Measurements from ENCODE around the gene COL1A2.

COL1A2 gene

GRCh38 chr7:94368371-94368791 lies 26.3 kb upstream of the COL1A2 start:
- Mint-ChIP-seq H3K36me3 (ENCODE audit: low read depth) (no peaks in the 10 kb centered on the region), H3K4me3 (no peak overlapping the region), H3K4me1 (ENCODE audit: low read depth) (no peaks in the 10 kb centered on the region), H3K9me3 (no peaks in the 10 kb centered on the region), H3K27ac (no peak overlapping the region), H3K27me3 (ENCODE audit: low read depth) (peaks cover 7% of the 10 kb centered on the region)

DNA sequence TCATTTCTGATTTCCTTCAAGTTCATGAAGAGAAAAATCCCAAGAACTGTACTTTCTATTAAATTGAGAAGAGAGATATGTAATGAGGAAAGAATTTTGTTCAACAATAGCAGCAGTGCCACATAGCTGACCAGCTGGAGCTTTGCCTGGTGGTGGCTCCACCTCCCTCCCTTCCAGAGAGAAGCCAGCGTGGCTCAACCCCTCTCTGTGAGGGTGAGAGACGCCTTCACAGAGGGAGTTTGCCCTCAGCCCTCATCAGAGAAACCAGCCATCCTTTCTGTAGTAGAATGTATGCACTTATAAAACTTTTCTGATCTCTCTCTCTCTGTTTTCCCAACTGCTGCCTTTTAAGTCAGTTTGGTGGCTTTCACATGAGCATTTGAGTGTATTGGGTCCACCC lies 20.5 kb upstream of the COL1A2 start:
- Mint-ChIP-seq H3K4me1 (ENCODE audit: low read depth) (peaks cover 2% of the 10 kb centered on the region), H3K36me3 (ENCODE audit: low read depth) (no peaks in the 10 kb centered on the region), H3K9me3 (no peaks in the 10 kb centered on the region), H3K4me3 (no peak overlapping the region), H3K27me3 (ENCODE audit: low read depth) (peaks cover 13% of the 10 kb centered on the region), H3K27ac (no peak overlapping the region)

DNA sequence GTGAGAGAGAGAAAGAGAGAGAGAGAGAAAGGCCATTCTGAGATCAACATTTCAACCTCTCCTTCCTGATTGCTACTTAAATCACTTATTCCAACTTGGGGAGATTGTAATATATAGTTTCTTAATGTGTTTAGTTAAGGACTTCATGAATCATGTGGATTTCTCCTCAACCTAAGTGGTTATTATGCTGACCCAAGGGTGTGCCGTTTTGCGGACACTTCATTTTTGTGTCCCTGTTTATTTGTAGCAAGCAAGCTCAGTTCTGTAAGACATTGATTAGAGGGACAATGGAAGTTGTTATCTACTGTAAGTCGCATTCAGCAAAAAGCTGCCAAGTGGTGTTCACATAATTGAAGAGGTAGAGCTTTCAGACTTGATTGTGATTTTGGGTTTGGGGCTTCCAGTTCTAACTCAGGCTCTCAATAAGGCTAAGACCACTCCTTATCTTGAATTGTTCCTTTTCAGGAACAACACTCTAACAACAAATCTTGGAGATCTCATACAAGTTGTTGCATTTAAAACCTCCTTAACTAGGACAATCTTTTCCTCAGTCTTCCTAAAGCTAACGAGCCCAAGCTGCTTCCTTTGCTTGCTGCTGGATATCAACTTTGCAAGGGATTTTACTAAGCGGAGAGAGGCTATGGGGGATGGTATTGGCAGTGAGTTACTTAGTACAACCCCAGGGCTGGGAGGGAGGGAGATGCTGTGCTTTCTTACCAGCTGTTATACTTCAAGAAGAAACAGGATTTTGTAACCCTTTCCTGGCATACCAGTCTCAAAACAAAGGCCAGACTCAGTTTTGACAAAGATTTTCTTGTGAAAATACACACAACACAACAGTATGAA lies 19.8 kb upstream of the COL1A2 start:
- Mint-ChIP-seq H3K9me3 (no peaks in the 10 kb centered on the region), H3K27me3 (ENCODE audit: low read depth) (peaks cover 13% of the 10 kb centered on the region), H3K27ac (no peak overlapping the region), H3K36me3 (ENCODE audit: low read depth) (no peaks in the 10 kb centered on the region), H3K4me1 (ENCODE audit: low read depth) (peaks cover 2% of the 10 kb centered on the region), H3K4me3 (no peak overlapping the region)

DNA sequence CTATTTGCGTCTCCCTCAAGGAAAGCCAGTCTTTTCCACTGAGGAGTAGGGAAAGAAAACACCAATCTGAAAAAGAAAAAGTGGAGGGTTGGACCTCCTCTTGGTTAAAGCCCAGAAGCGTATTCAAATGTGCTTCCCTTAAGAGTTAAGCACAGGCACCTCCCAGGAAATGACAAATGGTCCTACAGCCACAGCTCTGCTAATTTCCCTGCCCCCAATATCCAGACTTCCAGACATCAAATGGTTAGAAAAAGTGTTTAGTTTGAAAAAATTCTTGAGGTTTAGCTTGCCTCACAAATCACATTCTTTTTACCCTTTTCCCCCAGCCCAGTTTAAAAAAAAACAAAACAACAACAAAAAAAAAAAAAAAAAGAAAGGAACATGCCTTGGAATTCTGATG lies 19.0 kb upstream of the COL1A2 start:
- H3K36me3 Mint-ChIP-seq (ENCODE audit: low read depth): no peaks in the 10 kb centered on the region
- peaks cover 2% of the 10 kb centered on the region for H3K4me1 Mint-ChIP-seq (ENCODE audit: low read depth)
- H3K4me3 Mint-ChIP-seq: no peak overlapping the region
- peaks cover 13% of the 10 kb centered on the region for H3K27me3 Mint-ChIP-seq (ENCODE audit: low read depth)
- H3K27ac Mint-ChIP-seq: no peak overlapping the region
- no peaks in the 10 kb centered on the region for H3K9me3 Mint-ChIP-seq

- Mint-ChIP-seq H3K27me3 (ENCODE audit: low read depth) (peaks cover 13% of the 10 kb centered on the region), H3K27ac (no peak overlapping the region), H3K4me3 (no peak overlapping the region), H3K9me3 (no peaks in the 10 kb centered on the region), H3K4me1 (ENCODE audit: low read depth) (peaks cover 2% of the 10 kb centered on the region), H3K36me3 (ENCODE audit: low read depth) (no peaks in the 10 kb centered on the region)
Observed at GRCh38 chr7:94376281-94376680, 18.4 kb upstream of the COL1A2 start.

DNA sequence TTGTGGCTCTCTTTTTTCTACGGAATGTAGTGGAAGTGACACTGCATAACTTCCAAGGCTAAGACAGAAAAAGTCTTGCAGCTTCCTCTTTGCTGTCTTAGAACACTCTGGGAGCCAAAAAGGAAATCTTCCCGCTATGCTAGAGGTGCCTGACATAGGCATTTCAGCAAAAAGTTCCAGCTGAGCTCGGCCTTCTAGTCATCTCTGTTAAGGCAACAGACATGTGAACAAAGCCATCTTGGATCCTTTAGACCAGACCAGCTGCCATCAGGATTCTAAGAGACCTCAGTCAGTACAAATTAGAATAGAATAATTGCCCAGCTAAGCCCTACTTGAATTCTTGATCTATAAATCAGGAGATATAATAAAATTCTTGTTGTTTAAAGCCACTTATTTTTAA lies 16.3 kb upstream of the COL1A2 start:
- Mint-ChIP-seq H3K27ac (no peak overlapping the region), H3K9me3 (no peaks in the 10 kb centered on the region), H3K36me3 (ENCODE audit: low read depth) (no peaks in the 10 kb centered on the region), H3K4me3 (no peak overlapping the region), H3K4me1 (ENCODE audit: low read depth) (peaks cover 2% of the 10 kb centered on the region), H3K27me3 (ENCODE audit: low read depth) (peaks cover 13% of the 10 kb centered on the region)

DNA sequence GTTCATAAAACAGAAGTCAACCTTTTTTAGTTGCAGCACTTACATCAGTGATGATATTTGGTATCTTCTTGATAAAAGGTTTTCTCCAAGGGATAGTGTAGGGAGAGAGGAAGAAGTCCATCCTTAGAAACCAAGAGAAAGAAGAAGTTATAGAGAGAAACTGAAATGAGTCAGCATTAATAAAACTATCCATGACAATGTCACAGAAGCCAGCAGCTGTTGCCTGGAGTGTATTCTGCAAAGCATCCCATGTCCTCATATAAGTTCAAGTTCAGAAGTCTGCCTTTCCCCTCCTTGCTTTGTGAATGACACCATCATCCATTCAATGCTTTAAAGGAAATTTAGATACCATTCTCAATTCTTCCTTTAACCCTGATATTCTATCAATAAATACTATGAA lies 14.4 kb upstream of the COL1A2 start:
- Mint-ChIP-seq H3K27ac (no peak overlapping the region), H3K27me3 (ENCODE audit: low read depth) (peaks cover 5% of the 10 kb centered on the region), H3K36me3 (ENCODE audit: low read depth) (no peaks in the 10 kb centered on the region), H3K9me3 (no peaks in the 10 kb centered on the region), H3K4me3 (no peak overlapping the region), H3K4me1 (ENCODE audit: low read depth) (peaks cover 2% of the 10 kb centered on the region)

DNA sequence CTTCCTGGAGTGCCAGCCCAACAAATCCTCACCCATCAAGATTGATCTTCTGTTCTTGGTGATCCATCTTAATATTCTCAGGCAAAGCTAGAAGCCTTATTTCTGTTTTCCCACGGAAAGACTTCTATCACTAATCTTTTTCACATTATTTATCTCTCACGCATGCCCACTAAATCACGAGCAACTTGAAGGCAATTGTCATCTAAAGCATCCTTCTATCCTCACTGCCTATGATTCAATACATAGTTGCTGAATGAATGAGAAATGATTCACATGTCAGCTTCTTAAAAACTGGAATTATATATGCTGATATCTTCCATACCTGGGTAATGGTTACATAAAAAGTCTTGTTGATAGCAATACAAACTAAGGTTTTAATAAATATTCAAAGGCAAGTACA lies 12.6 kb upstream of the COL1A2 start:
- peaks cover 5% of the 10 kb centered on the region for H3K27me3 Mint-ChIP-seq (ENCODE audit: low read depth)
- H3K9me3 Mint-ChIP-seq: no peaks in the 10 kb centered on the region
- H3K4me3 Mint-ChIP-seq: no peak overlapping the region
- H3K27ac Mint-ChIP-seq: no peak overlapping the region
- no peaks in the 10 kb centered on the region for H3K4me1 Mint-ChIP-seq (ENCODE audit: low read depth)
- H3K36me3 Mint-ChIP-seq (ENCODE audit: low read depth): no peaks in the 10 kb centered on the region

DNA sequence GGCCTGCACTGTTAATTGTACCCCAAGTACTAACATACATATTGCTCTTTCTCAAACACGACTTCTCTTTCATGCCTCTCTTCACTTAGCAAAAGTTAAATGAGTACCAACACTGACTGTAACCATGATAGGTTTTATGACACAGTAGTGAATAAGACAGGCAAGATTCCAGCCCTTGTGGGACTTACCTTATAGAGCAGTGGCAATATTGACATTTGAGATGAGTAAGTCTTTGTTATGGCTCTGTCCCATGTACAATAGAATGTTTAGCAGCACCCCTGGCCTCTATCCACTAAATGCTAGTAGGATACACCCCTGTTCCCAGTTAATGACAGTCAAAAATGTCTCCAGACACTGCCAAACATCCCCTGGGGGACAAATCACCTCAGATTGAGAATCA lies 11.9 kb upstream of the COL1A2 start:
- Mint-ChIP-seq H3K27me3 (ENCODE audit: low read depth) (peaks cover under 1% of the 10 kb centered on the region), H3K9me3 (no peaks in the 10 kb centered on the region), H3K27ac (no peak overlapping the region), H3K4me3 (no peak overlapping the region), H3K36me3 (ENCODE audit: low read depth) (no peaks in the 10 kb centered on the region), H3K4me1 (ENCODE audit: low read depth) (no peaks in the 10 kb centered on the region)

DNA sequence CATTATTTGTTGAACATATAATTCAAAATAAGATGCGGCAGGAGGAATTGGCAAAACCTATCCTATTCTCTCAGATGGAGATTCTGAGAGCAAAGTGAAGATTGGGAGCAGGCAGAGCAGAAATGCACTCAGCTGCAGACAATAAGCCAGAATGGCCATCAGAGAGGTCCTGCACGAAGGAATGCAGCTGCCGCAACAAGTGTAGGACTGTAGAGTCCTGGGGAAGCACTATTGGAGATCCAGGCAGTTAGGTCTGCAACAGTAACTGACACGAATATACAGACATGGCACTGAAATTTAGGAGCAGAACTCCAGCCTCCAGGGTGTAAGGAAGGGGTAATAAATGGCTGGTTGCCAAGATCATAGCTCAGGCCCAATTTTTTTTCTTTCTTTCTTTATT lies 10.4 kb upstream of the COL1A2 start:
- no peaks in the 10 kb centered on the region for H3K36me3 Mint-ChIP-seq (ENCODE audit: low read depth)
- no peaks in the 10 kb centered on the region for H3K9me3 Mint-ChIP-seq
- no peak overlapping the region for H3K27ac Mint-ChIP-seq
- H3K27me3 Mint-ChIP-seq (ENCODE audit: low read depth): no peaks in the 10 kb centered on the region
- H3K4me1 Mint-ChIP-seq (ENCODE audit: low read depth): no peaks in the 10 kb centered on the region
- H3K4me3 Mint-ChIP-seq: no peak overlapping the region

DNA sequence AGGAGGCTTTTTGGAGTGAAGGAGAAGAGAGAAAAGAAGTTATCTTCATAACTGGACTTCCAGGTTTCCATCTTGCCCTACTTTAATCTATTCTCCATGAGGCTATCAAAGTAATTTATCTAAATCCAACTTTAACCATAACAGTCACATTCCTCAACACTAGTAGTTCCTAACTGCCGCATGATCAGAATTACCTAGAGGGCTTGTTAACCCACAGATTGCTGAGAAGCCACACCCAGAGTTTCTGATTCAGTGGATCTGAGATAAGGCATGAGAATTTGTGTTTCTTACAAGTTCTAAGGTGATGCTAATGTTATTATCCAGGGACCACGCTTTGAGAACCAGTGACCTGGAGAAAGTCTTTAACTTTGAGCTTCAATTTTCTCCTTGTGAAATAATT lies 8.3 kb upstream of the COL1A2 start:
- Mint-ChIP-seq H3K27me3 (ENCODE audit: low read depth) (no peaks in the 10 kb centered on the region), H3K27ac (no peak overlapping the region), H3K9me3 (no peaks in the 10 kb centered on the region), H3K4me1 (ENCODE audit: low read depth) (no peaks in the 10 kb centered on the region), H3K4me3 (no peak overlapping the region), H3K36me3 (ENCODE audit: low read depth) (no peaks in the 10 kb centered on the region)

- no peaks in the 10 kb centered on the region for H3K9me3 Mint-ChIP-seq
- peaks cover 1% of the 10 kb centered on the region for H3K36me3 Mint-ChIP-seq (ENCODE audit: low read depth)
- H3K4me3 Mint-ChIP-seq: no peak overlapping the region
- H3K27ac Mint-ChIP-seq: no peak overlapping the region
- no peaks in the 10 kb centered on the region for H3K27me3 Mint-ChIP-seq (ENCODE audit: low read depth)
- peaks cover 10% of the 10 kb centered on the region for H3K4me1 Mint-ChIP-seq (ENCODE audit: low read depth)
Observed at GRCh38 chr7:94388540-94388939, 6.2 kb upstream of the COL1A2 start.

DNA sequence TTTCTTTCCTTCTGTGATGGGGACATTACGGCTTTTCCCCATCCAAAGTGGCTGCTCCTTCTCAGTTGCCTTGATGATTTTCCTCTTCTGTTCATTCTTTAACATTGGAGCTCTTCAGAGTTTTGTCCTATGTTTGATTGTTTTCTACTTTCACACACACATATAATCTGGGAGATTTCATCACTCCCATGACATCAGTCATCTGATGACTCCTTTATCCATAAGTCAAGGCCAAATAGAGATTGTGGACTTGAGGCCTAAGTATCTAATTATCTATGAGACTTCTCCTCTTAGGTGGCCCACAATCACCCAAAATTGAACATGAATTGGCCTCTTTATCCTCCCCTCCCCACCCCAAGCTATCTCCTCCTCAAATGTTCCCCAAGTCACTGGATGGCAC lies 5.3 kb upstream of the COL1A2 start:
- Mint-ChIP-seq H3K4me1 (ENCODE audit: low read depth) (peaks cover 16% of the 10 kb centered on the region), H3K27ac (no peak overlapping the region), H3K4me3 (no peak overlapping the region), H3K36me3 (ENCODE audit: low read depth) (peaks cover 1% of the 10 kb centered on the region), H3K9me3 (no peaks in the 10 kb centered on the region), H3K27me3 (ENCODE audit: low read depth) (no peaks in the 10 kb centered on the region)

DNA sequence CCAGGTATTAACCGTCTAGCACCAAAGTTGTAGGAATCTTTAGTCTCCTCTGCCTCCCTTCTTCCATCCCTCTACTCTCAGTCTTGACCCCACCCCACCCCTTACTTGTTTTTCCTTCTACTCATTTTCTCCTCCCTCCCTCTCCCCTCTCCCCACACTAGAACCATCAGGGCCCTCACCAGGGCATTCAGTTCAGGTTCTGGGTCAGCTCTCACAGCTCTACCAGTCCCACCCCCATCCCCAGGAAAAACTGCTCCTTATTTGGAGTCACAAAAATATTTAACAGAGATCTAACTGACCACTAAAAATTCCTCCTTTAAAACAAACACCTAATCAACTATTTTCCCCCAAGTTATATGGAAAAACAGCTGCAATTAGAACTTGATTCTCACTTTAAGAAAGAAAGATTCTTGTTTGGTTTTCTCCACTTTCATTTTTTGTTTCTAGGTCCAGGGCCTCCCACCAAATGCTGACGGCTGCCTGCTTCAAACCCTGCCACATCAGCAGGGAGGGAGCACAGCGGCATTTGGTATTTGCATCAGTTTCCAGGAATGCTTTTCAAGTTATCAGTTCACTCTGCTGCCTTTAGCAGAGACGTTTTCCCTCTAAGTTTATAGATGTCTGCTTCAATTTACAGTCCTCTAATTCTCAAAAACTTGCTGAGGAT lies 2.8 kb upstream of the COL1A2 start:
- H3K4me1 Mint-ChIP-seq (ENCODE audit: low read depth): peaks cover 19% of the 10 kb centered on the region
- H3K27ac Mint-ChIP-seq: peak overlapping the region; percentile 94
- no peaks in the 10 kb centered on the region for H3K27me3 Mint-ChIP-seq (ENCODE audit: low read depth)
- H3K4me3 Mint-ChIP-seq: peak overlapping the region; percentile 82
- peaks cover 1% of the 10 kb centered on the region for H3K36me3 Mint-ChIP-seq (ENCODE audit: low read depth)
- H3K9me3 Mint-ChIP-seq: no peaks in the 10 kb centered on the region

GRCh38 chr7:94392393-94392786 lies 2.3 kb upstream of the COL1A2 start:
- peaks cover 1% of the 10 kb centered on the region for H3K36me3 Mint-ChIP-seq (ENCODE audit: low read depth)
- H3K27me3 Mint-ChIP-seq (ENCODE audit: low read depth): no peaks in the 10 kb centered on the region
- H3K4me3 Mint-ChIP-seq: peak overlapping the region; percentile 82
- peak overlapping the region; percentile 94 for H3K27ac Mint-ChIP-seq
- H3K9me3 Mint-ChIP-seq: no peaks in the 10 kb centered on the region
- H3K4me1 Mint-ChIP-seq (ENCODE audit: low read depth): peaks cover 19% of the 10 kb centered on the region
